KOPT-K1 (cell line): Measurements from ENCODE around the gene NTN4.
"Not testable (repeated sequence)": the region's sequence is repeated elsewhere in the genome, so short reads cannot be mapped to it uniquely, and the experiment has no call there.

Experiments used
- H3K27ac ChIP-seq: fragments of 200-600 bp; sonication (generic); 2 replicates; pipeline ENCODE4 v1.5.1; 2016; ENCODE audit warnings: antibody characterized with exemption, mild to moderate bottlenecking, low read depth, low read length; ENCODE audit not compliant: poor library complexity, severe bottlenecking
- H3K36me3 ChIP-seq: fragments of 200-600 bp; sonication (generic); 2 replicates; pipeline ENCODE4 v1.5.1; 2017; ENCODE audit warnings: antibody characterized with exemption, mild to moderate bottlenecking, low read length, moderate library complexity; ENCODE audit not compliant: insufficient read depth
- H3K9me3 ChIP-seq: fragments of 200-600 bp; sonication (generic); 2 replicates; pipeline ENCODE4 v1.5.1; 2017; ENCODE audit warnings: antibody characterized with exemption, low read length, mild to moderate bottlenecking; ENCODE audit not compliant: insufficient read depth, poor library complexity, severe bottlenecking

NTN4 gene

GRCh38 chr12:95790033-95790916, at the start of gene NTN4:
NTN4 (minus strand) TSS chr12:95790764; CDS start chr12:95790309, 455 bp downstream.
- Histone ChIP-seq H3K27ac (no peak within 1 kb of the TSS), H3K9me3 (no peaks in the 10 kb centered on the region), H3K36me3 (no peaks in the 10 kb centered on the region)

GRCh38 chr12:95838125-95838524, 47.6 kb upstream of the NTN4 start:
- H3K27ac ChIP-seq = no peak overlapping the region
- no peaks in the 10 kb centered on the region for H3K9me3 ChIP-seq
- no peaks in the 10 kb centered on the region for H3K36me3 ChIP-seq

- Histone ChIP-seq H3K27ac (no peak overlapping the region), H3K9me3 (no peaks in the 10 kb centered on the region), H3K36me3 (no peaks in the 10 kb centered on the region)
Measured at GRCh38 chr12:95837240-95838038, 46.9 kb upstream of the NTN4 start.

- H3K9me3 ChIP-seq = no peaks in the 10 kb centered on the region
- H3K27ac ChIP-seq = no peak overlapping the region
- H3K36me3 ChIP-seq = no peaks in the 10 kb centered on the region
Measured at GRCh38 chr12:95836630-95837239, 46.2 kb upstream of the NTN4 start.

- Histone ChIP-seq H3K9me3 (no peaks in the 10 kb centered on the region), H3K27ac (no peak overlapping the region), H3K36me3 (no peaks in the 10 kb centered on the region)
Measured at GRCh38 chr12:95836185-95836609, 45.6 kb upstream of the NTN4 start.

- no peaks in the 10 kb centered on the region for H3K9me3 ChIP-seq
- H3K27ac ChIP-seq = no peak overlapping the region
- H3K36me3 ChIP-seq = no peaks in the 10 kb centered on the region
Measured at GRCh38 chr12:95834572-95834971, 44.0 kb upstream of the NTN4 start.

- Histone ChIP-seq H3K27ac (no peak overlapping the region), H3K36me3 (no peaks in the 10 kb centered on the region), H3K9me3 (no peaks in the 10 kb centered on the region)
Measured at GRCh38 chr12:95830335-95831089, 39.9 kb upstream of the NTN4 start.

GRCh38 chr12:95829395-95829794, 38.8 kb upstream of the NTN4 start:
- no peaks in the 10 kb centered on the region for H3K36me3 ChIP-seq
- H3K9me3 ChIP-seq = no peaks in the 10 kb centered on the region
- H3K27ac ChIP-seq = no peak overlapping the region

GRCh38 chr12:95820096-95820703, 29.6 kb upstream of the NTN4 start:
- no peaks in the 10 kb centered on the region for H3K36me3 ChIP-seq
- no peaks in the 10 kb centered on the region for H3K9me3 ChIP-seq
- no peak overlapping the region for H3K27ac ChIP-seq

- Histone ChIP-seq H3K27ac (no peak overlapping the region), H3K9me3 (no peaks in the 10 kb centered on the region), H3K36me3 (no peaks in the 10 kb centered on the region)
Measured at GRCh38 chr12:95815632-95816212, 25.2 kb upstream of the NTN4 start.

GRCh38 chr12:95812155-95812554, 21.6 kb upstream of the NTN4 start:
- H3K36me3 ChIP-seq, H3K9me3 ChIP-seq, H3K27ac ChIP-seq: not testable (repeated sequence)

GRCh38 chr12:95810411-95810810, 19.8 kb upstream of the NTN4 start:
- no peak overlapping the region for H3K27ac ChIP-seq
- no peaks in the 10 kb centered on the region for H3K36me3 ChIP-seq
- no peaks in the 10 kb centered on the region for H3K9me3 ChIP-seq

GRCh38 chr12:95809000-95809680, 18.6 kb upstream of the NTN4 start:
- Histone ChIP-seq H3K36me3 (no peaks in the 10 kb centered on the region), H3K9me3 (no peaks in the 10 kb centered on the region), H3K27ac (no peak overlapping the region)
